Measurements from ENCODE around the gene TXN.

GRCh38 chr9:110251212-110251611 lies 5.1 kb downstream of the TXN start:
- TF ChIP-seq, protein P1, sequence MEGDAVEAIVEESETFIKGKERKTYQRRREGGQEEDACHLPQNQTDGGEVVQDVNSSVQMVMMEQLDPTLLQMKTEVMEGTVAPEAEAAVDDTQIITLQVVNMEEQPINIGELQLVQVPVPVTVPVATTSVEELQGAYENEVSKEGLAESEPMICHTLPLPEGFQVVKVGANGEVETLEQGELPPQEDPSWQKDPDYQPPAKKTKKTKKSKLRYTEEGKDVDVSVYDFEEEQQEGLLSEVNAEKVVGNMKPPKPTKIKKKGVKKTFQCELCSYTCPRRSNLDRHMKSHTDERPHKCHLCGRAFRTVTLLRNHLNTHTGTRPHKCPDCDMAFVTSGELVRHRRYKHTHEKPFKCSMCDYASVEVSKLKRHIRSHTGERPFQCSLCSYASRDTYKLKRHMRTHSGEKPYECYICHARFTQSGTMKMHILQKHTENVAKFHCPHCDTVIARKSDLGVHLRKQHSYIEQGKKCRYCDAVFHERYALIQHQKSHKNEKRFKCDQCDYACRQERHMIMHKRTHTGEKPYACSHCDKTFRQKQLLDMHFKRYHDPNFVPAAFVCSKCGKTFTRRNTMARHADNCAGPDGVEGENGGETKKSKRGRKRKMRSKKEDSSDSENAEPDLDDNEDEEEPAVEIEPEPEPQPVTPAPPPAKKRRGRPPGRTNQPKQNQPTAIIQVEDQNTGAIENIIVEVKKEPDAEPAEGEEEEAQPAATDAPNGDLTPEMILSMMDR (IDR thresholded peaks at IDR 0.05; ENCODE audit: low read depth, low read length) = no peak
- TF ChIP-seq, protein P2, sequence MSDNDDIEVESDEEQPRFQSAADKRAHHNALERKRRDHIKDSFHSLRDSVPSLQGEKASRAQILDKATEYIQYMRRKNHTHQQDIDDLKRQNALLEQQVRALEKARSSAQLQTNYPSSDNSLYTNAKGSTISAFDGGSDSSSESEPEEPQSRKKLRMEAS (IDR thresholded peaks at IDR 0.05; ENCODE audit: low read depth, low read length) = no peak
